Measurements from ENCODE around the gene RNPEP.

The RNPEP gene

DNA sequence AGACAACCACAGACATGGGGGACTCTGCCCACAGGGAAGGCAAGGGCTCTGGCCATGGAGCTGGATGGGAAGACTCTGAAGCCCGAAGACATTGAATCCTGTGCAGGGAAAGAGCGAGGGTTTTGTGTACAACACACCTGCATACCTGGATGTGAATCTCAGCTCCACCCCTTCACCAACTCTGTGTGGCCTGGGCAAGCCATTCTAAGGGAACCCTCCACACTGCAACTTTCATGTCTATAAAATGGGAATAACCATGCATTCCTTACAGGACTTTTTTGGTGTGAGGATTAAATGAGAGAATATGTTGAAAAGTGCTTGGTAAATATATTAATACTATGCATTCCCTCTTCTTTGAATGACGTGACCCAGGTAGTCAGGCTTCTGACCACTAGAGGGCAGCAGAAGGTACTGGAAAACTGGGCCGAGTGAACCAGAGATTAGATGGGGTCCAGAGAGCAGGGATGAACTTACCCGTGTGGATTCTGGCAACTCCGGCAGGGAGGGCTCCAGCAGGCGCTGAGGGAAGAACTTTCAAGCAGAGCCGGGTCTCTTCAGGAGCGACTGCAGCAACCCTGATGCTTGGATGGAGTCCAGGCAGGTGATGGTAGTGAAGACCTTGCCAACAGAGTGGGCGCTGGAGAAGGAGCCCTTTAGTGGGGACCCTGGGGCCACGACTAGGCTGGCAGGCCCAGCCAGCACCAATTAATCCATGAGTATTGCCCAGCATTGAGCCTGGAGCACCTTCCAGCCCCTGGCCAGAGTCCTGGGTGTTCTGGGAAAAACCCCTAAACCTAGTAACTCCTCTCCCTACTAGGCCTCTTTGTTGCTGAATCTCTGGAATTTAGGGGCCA lies 27.1 kb downstream of the RNPEP start:
- peak overlapping the region; percentile 97 for H3K4me3 ChIP-seq (ENCODE audit: low read depth, low read length)
- no peak for DNase-seq (ENCODE audit: low read depth)
- TF ChIP-seq, protein P1, sequence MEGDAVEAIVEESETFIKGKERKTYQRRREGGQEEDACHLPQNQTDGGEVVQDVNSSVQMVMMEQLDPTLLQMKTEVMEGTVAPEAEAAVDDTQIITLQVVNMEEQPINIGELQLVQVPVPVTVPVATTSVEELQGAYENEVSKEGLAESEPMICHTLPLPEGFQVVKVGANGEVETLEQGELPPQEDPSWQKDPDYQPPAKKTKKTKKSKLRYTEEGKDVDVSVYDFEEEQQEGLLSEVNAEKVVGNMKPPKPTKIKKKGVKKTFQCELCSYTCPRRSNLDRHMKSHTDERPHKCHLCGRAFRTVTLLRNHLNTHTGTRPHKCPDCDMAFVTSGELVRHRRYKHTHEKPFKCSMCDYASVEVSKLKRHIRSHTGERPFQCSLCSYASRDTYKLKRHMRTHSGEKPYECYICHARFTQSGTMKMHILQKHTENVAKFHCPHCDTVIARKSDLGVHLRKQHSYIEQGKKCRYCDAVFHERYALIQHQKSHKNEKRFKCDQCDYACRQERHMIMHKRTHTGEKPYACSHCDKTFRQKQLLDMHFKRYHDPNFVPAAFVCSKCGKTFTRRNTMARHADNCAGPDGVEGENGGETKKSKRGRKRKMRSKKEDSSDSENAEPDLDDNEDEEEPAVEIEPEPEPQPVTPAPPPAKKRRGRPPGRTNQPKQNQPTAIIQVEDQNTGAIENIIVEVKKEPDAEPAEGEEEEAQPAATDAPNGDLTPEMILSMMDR (IDR thresholded peaks at IDR 0.05; ENCODE audit: control insufficient read depth, extremely low read depth, insufficient read depth): peak; percentile 86

DNA sequence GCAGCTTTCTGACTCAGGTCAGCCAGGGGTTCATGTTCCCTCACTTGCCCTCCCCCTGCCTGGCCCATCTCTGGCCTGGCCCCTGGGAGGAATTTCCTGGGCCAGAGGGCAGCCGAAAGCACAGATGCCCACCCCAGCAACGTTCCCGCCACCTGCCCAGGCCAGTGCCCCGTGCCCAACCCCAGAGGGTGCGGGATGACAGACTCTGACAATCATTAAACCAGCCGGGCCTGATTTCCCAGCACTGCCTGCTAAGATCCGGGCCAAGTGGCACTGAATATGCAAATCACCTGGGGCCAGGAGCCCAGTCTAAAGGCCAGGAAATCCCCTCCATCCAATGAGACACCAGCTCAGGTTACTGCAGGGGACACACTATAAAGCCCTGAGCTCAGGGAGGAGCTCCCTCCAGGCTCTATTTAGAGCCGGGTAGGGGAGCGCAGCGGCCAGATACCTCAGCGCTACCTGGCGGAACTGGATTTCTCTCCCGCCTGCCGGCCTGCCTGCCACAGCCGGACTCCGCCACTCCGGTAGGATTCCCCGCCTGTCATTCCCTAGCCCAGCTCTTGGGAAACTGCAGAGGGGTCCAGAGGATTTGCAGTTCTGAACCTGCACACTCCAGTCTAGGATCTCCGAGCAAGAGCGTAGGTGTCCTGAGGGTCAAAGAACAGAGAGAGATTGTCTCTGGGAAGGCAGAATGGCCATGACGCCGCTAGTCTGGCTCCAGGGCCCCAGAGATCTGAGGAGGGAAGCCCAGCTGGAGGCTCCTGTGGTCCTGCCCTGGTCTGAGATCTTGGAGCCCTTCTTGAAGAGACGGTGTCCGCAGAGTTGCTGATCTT lies 27.9 kb downstream of the RNPEP start, which contains the start of gene ELF3:
TSS of gene ELF3 (plus strand) at position 408 of the 836 bp plus-strand sequence. CDS start 550 bp downstream, outside the sequence.
- TF ChIP-seq, protein P1 (IDR thresholded peaks at IDR 0.05; ENCODE audit: control insufficient read depth, extremely low read depth, insufficient read depth): no peak
- DNase-seq (ENCODE audit: low read depth): peak; percentile 100
- H3K4me3 ChIP-seq (ENCODE audit: low read depth, low read length): peak within 1 kb of the TSS; percentile 97

DNA sequence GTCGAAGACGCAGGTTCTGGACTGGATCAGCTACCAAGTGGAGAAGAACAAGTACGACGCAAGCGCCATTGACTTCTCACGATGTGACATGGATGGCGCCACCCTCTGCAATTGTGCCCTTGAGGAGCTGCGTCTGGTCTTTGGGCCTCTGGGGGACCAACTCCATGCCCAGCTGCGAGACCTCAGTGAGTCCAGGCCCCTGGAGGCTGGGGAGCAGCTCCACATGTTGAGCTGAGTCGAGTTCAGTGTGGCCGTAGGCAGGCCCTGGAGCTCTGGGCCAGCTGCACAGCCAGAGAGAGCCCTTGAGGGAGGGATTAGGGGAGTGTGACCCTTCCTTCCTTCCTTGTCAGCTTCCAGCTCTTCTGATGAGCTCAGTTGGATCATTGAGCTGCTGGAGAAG lies 29.5 kb downstream of the RNPEP start:
- TF ChIP-seq, protein P1 (IDR thresholded peaks at IDR 0.05; ENCODE audit: control insufficient read depth, extremely low read depth, insufficient read depth): no peak
- DNase-seq (ENCODE audit: low read depth): no peak
- peak overlapping the region; percentile 97 for H3K4me3 ChIP-seq (ENCODE audit: low read depth, low read length)

DNA sequence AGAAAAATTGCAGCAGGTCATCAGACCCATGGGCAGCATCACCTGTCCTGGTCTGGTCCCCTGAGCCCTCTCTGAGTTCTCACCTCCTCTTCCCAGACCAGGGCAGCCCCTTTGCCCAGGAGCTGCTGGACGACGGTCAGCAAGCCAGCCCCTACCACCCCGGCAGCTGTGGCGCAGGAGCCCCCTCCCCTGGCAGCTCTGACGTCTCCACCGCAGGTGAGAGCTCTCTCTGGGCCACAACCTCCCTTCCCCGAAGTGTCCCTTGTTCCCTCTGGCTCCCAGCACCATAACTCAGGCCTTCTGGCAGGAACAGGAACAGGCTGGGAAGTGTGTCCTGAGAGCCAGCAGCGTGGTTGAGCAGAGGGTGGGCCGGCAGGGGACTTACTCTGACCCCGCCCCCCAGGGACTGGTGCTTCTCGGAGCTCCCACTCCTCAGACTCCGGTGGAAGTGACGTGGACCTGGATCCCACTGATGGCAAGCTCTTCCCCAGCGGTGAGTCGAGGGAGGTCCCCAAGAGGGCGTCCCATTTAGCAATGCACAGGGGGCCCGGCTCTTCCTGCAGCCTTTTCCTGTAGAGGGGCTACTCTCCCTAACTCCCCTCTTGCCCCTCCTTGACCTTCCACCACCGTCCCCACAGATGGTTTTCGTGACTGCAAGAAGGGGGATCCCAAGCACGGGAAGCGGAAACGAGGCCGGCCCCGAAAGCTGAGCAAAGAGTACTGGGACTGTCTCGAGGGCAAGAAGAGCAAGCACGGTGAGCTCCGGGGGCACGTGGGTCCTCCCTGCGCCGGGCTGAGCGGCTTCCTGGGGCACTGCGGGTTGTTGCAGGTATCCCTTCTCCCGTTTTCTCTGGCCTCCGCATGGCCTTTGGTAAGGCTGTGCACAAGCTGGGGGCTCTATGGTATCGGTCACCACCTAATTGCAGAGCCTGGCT lies 30.4 kb downstream of the RNPEP start:
- TF ChIP-seq, protein P1 (IDR thresholded peaks at IDR 0.05; ENCODE audit: control insufficient read depth, extremely low read depth, insufficient read depth): no peak
- H3K4me3 ChIP-seq (ENCODE audit: low read depth, low read length): no peak overlapping the region
- DNase-seq (ENCODE audit: low read depth): no peak

DNA sequence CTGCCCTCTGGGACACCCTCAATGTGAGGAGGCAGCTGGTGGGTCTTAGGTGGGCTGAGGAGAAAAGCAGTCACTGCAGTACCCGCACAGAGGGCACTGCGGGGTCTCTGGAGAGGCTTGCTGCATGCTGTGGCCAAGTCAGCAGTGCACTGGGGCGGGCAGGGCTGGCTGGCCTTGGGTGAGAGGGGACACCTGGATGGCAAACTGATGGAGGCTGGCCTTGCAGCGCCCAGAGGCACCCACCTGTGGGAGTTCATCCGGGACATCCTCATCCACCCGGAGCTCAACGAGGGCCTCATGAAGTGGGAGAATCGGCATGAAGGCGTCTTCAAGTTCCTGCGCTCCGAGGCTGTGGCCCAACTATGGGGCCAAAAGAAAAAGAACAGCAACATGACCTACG lies 31.2 kb downstream of the RNPEP start:
- no peak overlapping the region for H3K4me3 ChIP-seq (ENCODE audit: low read depth, low read length)
- TF ChIP-seq, protein P1 (IDR thresholded peaks at IDR 0.05; ENCODE audit: control insufficient read depth, extremely low read depth, insufficient read depth): no peak
- DNase-seq (ENCODE audit: low read depth): no peak

DNA sequence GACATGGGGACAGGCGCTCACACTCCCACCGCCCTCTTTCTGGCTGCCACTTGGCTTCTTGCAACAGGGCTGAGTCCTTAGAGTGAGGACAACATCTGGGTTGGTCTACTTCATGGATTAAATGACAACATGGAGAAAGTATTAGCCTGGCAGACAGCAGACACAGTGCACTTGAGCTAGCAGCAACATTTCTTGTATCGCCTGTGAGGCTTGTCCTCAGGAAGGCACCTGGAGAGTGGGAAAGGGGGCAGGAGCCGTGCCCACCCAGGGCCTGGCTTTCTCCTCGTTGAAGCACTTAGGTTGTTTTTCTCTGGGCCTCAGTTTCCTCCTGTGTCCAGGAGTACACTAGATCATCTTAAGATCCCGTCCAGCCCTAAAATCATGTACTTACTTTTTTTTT lies 31.6 kb downstream of the RNPEP start:
- DNase-seq (ENCODE audit: low read depth): no peak
- TF ChIP-seq, protein P1 (IDR thresholded peaks at IDR 0.05; ENCODE audit: control insufficient read depth, extremely low read depth, insufficient read depth): no peak
- no peak overlapping the region for H3K4me3 ChIP-seq (ENCODE audit: low read depth, low read length)

Measured in LNCaP clone FGC (cell line).